Epithelial cell of proximal tubule (primary cell): ENCODE measurements around the gene PLOD3. TPM values are rescaled to one million over a fixed set of nuclear protein-coding genes. Genes with fewer than 3 reads are reported as not detected.
"Not testable (repeated sequence)": the region's sequence is repeated elsewhere in the genome, so short reads cannot be mapped to it uniquely, and the experiment has no call there.

Experiments
- DNase-seq: peaks from one replicate; pipeline ENCODE4 v3.0.0-alpha.2; 2011; ENCODE audit warnings: low read depth
- H3K4me3 ChIP-seq: 2 replicates; pipeline ENCODE4 v1.5.1; 2011; ENCODE audit warnings: low read depth, mild to moderate bottlenecking, low read length
- total RNA-seq: library from RNA; depleted of rRNA; stranded (reverse); fragments of >200 nt; gene quantifications from 2 replicates; pipeline ENCODE4 v1.2.3, GENCODE V29; 2015
- TF ChIP-seq, protein P1 (sequence below): conservative IDR thresholded peaks from 2 replicates; pipeline ENCODE4 v1.5.1; 2012; ENCODE audit warnings: low read depth, mild to moderate bottlenecking, low read length

Gene PLOD3, protein sequence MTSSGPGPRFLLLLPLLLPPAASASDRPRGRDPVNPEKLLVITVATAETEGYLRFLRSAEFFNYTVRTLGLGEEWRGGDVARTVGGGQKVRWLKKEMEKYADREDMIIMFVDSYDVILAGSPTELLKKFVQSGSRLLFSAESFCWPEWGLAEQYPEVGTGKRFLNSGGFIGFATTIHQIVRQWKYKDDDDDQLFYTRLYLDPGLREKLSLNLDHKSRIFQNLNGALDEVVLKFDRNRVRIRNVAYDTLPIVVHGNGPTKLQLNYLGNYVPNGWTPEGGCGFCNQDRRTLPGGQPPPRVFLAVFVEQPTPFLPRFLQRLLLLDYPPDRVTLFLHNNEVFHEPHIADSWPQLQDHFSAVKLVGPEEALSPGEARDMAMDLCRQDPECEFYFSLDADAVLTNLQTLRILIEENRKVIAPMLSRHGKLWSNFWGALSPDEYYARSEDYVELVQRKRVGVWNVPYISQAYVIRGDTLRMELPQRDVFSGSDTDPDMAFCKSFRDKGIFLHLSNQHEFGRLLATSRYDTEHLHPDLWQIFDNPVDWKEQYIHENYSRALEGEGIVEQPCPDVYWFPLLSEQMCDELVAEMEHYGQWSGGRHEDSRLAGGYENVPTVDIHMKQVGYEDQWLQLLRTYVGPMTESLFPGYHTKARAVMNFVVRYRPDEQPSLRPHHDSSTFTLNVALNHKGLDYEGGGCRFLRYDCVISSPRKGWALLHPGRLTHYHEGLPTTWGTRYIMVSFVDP
- 75.0 and 78.3 TPM in 2 replicates for total RNA-seq

DNA sequence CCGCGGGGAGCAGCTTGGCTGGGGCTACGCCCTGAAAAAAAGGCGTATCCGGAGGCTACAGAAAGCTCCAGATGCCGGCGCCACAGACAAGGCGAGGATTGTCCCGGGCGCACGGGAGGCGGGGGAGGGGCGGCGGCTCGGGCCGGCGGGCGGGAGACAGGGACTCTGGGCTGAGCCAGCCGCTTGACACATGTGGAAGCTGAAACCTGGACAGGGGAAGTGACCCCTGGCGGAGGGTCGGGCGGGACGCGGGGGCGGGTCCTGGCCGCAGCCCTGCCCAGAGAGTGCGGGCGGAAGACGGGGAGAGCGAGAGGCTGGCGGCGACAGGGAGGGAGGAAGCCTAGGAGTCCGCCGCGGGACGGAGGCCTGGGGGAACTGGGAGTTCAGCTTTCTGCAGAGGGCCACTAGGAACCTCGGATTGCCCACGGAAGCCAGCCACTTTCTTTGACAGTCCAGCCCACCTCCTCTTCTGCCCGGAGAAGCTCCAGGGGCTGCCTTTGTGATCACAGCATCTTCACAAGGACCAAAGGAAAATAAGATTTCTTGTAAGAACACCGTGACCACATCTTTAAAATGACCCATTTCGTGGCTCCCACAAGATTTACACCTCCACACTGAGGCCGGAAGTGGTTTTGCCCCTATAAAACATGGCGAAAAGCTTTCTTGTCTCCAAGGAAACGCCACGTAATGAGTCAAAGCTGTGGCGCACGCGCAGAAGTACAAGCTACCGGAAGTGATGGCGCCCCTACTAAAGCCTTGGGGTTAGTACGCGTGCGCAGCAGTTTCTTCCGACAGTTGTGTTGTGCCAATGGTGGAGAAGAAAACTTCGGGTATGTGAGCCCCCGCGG lies at the start of gene PLOD3, which contains the start of gene ZNHIT1:
TSS of gene PLOD3 (minus strand) at position 194 of the 848 bp plus-strand sequence. CDS start 307 bp downstream, outside the sequence.
TSS of gene ZNHIT1 (plus strand) at position 778 of the 848 bp plus-strand sequence. CDS start at position 809, 31 bp downstream.
- TF ChIP-seq, protein P1, sequence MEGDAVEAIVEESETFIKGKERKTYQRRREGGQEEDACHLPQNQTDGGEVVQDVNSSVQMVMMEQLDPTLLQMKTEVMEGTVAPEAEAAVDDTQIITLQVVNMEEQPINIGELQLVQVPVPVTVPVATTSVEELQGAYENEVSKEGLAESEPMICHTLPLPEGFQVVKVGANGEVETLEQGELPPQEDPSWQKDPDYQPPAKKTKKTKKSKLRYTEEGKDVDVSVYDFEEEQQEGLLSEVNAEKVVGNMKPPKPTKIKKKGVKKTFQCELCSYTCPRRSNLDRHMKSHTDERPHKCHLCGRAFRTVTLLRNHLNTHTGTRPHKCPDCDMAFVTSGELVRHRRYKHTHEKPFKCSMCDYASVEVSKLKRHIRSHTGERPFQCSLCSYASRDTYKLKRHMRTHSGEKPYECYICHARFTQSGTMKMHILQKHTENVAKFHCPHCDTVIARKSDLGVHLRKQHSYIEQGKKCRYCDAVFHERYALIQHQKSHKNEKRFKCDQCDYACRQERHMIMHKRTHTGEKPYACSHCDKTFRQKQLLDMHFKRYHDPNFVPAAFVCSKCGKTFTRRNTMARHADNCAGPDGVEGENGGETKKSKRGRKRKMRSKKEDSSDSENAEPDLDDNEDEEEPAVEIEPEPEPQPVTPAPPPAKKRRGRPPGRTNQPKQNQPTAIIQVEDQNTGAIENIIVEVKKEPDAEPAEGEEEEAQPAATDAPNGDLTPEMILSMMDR: no peak
- peak within 1 kb of the TSS; percentile 68 for H3K4me3 ChIP-seq
- DNase-seq: peak; percentile 85

DNA sequence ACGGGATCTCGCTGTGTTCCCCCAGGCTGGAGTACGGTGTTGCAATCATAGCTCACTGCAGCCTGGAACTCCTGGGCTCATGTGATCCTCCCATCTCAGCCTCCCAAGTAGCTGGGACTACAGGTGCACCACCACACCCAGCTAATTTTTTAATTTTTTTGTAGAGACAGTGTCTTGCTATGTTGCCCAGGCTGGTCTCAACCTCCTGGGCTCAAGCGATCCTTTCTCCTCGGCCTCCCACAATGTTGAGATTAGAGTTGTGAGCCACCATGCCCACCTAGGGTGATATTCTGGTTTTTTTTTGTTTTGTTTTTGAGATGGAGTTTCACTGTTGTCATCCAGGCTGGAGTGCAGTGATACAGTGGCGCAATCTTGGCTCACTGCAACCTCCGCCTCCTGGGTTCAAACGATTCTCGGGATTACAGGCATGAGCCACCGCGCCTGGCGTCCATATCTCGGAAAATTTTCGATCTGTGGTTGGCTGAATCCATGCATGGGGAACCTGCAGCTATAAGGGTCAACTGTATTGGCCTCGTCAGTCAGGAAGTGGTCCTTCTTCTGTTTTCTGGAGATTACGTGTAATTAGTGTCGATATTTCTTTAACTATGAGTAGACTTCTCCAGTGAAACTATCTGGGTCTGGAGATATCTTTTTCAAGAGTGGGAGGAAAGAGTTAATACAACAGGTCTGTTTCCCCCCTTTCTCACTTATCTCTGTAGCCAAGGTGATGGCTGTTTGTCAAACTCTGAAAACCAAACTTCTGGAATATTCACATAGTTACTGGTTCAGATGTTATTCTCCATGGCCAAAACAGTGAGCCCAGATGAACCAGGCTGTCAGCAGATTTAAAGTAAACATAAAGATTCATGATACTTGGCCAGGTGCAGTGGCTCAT lies 48.5 kb upstream of the PLOD3 start:
- TF ChIP-seq, protein P1: no peak
- H3K4me3 ChIP-seq: no peak overlapping the region
- no peak for DNase-seq

DNA sequence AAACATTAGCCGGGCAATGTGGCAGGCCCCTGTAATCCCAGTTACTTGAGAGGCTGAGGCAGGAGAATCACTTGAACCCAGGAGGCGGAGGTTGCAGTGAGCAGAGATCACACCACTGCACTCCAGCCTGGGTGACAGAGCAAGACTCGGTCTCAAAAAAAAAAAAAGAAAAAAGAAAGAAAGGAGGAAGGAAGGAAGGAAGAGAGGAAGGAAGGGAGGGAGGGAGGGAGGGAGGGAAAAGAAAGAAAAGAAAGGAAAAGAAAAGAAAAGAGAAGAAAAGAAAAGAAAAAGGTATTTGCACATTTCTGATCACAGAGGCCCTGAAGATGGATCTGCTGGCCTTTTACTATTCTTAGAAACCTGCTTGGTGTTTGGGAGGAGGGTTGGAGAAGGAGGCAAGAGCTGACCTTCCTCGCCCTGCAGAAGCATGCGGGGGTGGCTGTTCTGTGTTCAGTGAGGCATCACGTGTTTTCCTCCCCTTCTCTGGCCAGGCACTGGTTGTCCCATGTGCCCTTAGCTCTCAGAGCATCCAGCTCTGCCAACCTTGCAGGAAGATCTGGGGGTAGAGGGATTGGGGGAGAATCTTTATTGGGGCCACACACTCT lies 46.8 kb upstream of the PLOD3 start:
- H3K4me3 ChIP-seq, DNase-seq: not testable (repeated sequence)

DNA sequence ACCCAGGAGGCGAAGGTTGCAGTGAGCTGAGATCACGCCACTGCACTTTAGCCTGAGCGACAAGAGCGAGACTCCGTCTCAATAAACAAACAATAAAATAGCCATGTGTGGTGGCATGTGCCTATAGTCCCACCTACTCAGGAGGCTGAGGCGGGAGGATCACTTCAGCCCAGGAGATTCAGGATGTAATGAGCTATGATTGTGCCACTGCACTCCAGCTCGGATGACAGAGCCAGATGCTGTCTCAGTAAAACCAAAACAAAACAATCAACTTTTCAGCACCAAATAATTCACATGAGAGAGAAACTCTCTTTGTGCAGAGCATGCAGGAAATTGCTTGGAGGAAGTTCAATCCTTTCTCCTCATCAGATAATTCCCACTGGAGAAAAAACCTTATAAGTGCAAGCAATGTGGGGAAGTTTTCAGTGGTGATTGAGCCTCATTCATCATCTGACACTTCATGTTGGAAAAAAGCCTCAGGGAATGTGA lies 40.9 kb upstream of the PLOD3 start:
- H3K4me3 ChIP-seq: no peak overlapping the region
- DNase-seq: no peak
- TF ChIP-seq, protein P1: no peak

DNA sequence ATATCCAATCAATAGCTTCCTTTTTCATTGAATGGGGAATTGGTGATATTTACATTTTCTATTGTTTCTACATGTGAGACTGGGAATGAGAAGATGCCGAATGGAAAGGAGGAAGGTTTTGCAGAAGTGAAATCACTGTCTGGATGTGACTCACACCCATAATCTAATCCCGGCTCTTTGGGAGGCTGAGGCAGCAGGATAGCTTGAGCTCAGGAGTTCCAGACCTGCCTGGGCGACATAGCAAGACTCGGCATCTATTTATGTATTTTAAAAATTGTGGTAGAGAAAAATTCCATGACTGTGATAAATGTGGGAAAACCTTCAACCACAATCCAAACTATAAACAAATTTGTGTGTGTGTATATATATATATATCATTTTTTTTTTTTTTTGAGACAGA lies 38.4 kb upstream of the PLOD3 start:
- TF ChIP-seq, protein P1: no peak
- DNase-seq: no peak
- no peak overlapping the region for H3K4me3 ChIP-seq

DNA sequence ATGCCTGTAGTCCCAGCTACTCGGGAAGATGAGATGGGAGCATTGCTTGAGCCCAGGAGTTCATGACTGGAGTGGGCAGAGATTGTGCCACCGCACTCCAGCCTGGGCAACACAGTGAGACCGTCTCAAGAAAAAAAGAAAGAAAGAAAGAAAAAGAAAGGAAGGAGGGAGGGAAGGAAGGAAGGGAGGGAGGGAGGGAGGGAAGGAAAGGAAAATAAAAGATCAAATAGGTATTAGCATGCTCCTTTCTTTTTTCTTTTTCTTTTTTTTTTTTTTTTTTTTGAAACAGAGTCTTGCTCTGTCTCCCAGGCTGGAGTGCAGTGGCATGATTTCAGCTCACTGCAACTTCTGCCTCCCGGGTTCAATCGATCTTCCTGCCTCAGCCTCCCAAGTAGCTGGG lies 35.8 kb upstream of the PLOD3 start:
- not testable (repeated sequence) for DNase-seq

More for the DNA sequence above, 35.8 kb upstream of the PLOD3 start:
- not testable (repeated sequence) for H3K4me3 ChIP-seq
